Vagina (tissue), 2 donors: Measurements from ENCODE around the gene DGKI. TPM values are rescaled to one million over a fixed set of nuclear protein-coding genes. Genes with fewer than 3 reads are reported as not detected.

ENCODE experiments used
- DNase-seq, 2 donors: peaks; one replicate each; pipeline ENCODE4 v3.0.0-alpha.2; 2017; ENCODE audit errors: extremely low spot score in 2 of 2
- H3K27ac ChIP-seq: fragments of 200-600 bp; sonication (generic); one replicate; pipeline ENCODE4 v1.5.1; 2019
- H3K27me3 ChIP-seq: fragments of 200-600 bp; sonication (generic); one replicate; pipeline ENCODE4 v1.5.1; 2019
- H3K36me3 ChIP-seq, 2 donors: fragments of 200-600 bp; sonication (generic); one replicate each; pipeline ENCODE4 v1.5.1; 2017 to 2019
- H3K4me1 ChIP-seq: fragments of 200-600 bp; sonication (generic); one replicate; pipeline ENCODE4 v1.5.1; 2019
- H3K4me3 ChIP-seq, 2 donors: fragments of 200-600 bp; sonication (generic); 1 replicate in 1 of 2; 2 replicates in 1 of 2; pipeline ENCODE4 v1.5.1; 2016 to 2019
- H3K9me3 ChIP-seq: fragments of 200-600 bp; sonication (generic); one replicate; pipeline ENCODE4 v1.5.1; 2019
- CTCF ChIP-seq, 3 experiments: fragments of 450-650 bp in 2 of 3; fragments of 200-600 bp in 1 of 3; sonication (generic) in 1 of 3; IDR thresholded peaks; one replicate each; pipeline ENCODE4 v1.5.1; 2017 to 2019; ENCODE audit warnings: antibody characterized with exemption in 3 of 3, mild to moderate bottlenecking in 2 of 3, moderate library complexity in 2 of 3
- POLR2A ChIP-seq, 2 donors: fragments of 450-650 bp; IDR thresholded peaks; one replicate each; pipeline ENCODE4 v1.6.1; 2017; ENCODE audit warnings: antibody characterized with exemption in 2 of 2, mild to moderate bottlenecking in 2 of 2, moderate library complexity in 2 of 2
- POLR2AphosphoS5 ChIP-seq, 2 donors: sonication (generic); formaldehyde crosslinking; IDR thresholded peaks; one replicate each; pipeline ENCODE4 v1.9.0; 2017; ENCODE audit warnings: antibody characterized with exemption in 2 of 2, mild to moderate bottlenecking in 2 of 2, low read depth in 1 of 2; ENCODE audit not compliant: insufficient read depth in 1 of 2
- intact Hi-C: fragments of 100-400 bp; cut with DNase I; formaldehyde crosslinking; loops from one replicate; pipeline ENCODE4 v1.15.1; 2023
- total RNA-seq: library from RNA; depleted of rRNA; stranded (reverse); fragments of >200 nt; gene quantifications from one replicate; pipeline ENCODE4 v1.2.3, GENCODE V29; 2016

DGKI gene
- total RNA-seq, 1 donor from 2014 or later = 1.2 TPM

- H3K4me3 ChIP-seq = no peak overlapping the region
- no peak overlapping the region for H3K27ac ChIP-seq
- no peaks in the 10 kb centered on the region for H3K27me3 ChIP-seq
- TF ChIP-seq POLR2A (IDR thresholded peaks at IDR 0.05) (no peak), CTCF (IDR thresholded peaks at IDR 0.05) (no peak), POLR2AphosphoS5 (IDR thresholded peaks at IDR 0.05; ENCODE audit: insufficient read depth in 1 of 2, low read depth in 1 of 2) (no peak)
- no peak for DNase-seq
- intact Hi-C loops = no loop called here
- no peaks in the 10 kb centered on the region for H3K36me3 ChIP-seq
- H3K9me3 ChIP-seq = no peaks in the 10 kb centered on the region
- no peaks in the 10 kb centered on the region for H3K4me1 ChIP-seq
These were observed 68.3 kb downstream of the DGKI start for GRCh38 chr7:137778511-137778910.

- no peak for DNase-seq
- intact Hi-C loops = no loop called here
- H3K9me3 ChIP-seq = no peaks in the 10 kb centered on the region
- no peaks in the 10 kb centered on the region for H3K4me1 ChIP-seq
- H3K27me3 ChIP-seq = no peaks in the 10 kb centered on the region
- no peak overlapping the region for H3K4me3 ChIP-seq
- TF ChIP-seq POLR2A (IDR thresholded peaks at IDR 0.05) = no peak
- no peak overlapping the region for H3K27ac ChIP-seq
- H3K36me3 ChIP-seq = no peaks in the 10 kb centered on the region
These were observed 72.0 kb downstream of the DGKI start for GRCh38 chr7:137774793-137775201.

- H3K4me3 ChIP-seq = no peak overlapping the region
- intact Hi-C loops = no loop called here
- no peak for DNase-seq
- H3K27ac ChIP-seq = no peak overlapping the region
- H3K4me1 ChIP-seq = no peaks in the 10 kb centered on the region
- no peaks in the 10 kb centered on the region for H3K9me3 ChIP-seq
- no peaks in the 10 kb centered on the region for H3K27me3 ChIP-seq
- H3K36me3 ChIP-seq = no peaks in the 10 kb centered on the region
- TF ChIP-seq CTCF (IDR thresholded peaks at IDR 0.05) (no peak), POLR2A (IDR thresholded peaks at IDR 0.05) (no peak)
These were observed 74.0 kb downstream of the DGKI start for GRCh38 chr7:137772748-137773147.

GRCh38 chr7:137772316-137772715, 74.5 kb downstream of the DGKI start:
- no peak for TF ChIP-seq CTCF (IDR thresholded peaks at IDR 0.05)
- TF ChIP-seq POLR2A (IDR thresholded peaks at IDR 0.05) = no peak
- TF ChIP-seq POLR2AphosphoS5 (IDR thresholded peaks at IDR 0.05; ENCODE audit: insufficient read depth in 1 of 2, low read depth in 1 of 2) = no peak
- no peak for DNase-seq
- H3K36me3 ChIP-seq = no peaks in the 10 kb centered on the region
- no peak overlapping the region for H3K4me3 ChIP-seq
- H3K27ac ChIP-seq = no peak overlapping the region
- H3K9me3 ChIP-seq = no peaks in the 10 kb centered on the region
- intact Hi-C loops = no loop called here
- H3K4me1 ChIP-seq = no peaks in the 10 kb centered on the region
- H3K27me3 ChIP-seq = no peaks in the 10 kb centered on the region

- no peaks in the 10 kb centered on the region for H3K36me3 ChIP-seq
- no peak overlapping the region for H3K27ac ChIP-seq
- no peak for DNase-seq
- no peak overlapping the region for H3K4me3 ChIP-seq
- H3K4me1 ChIP-seq = no peaks in the 10 kb centered on the region
- no peaks in the 10 kb centered on the region for H3K9me3 ChIP-seq
- TF ChIP-seq POLR2AphosphoS5 (IDR thresholded peaks at IDR 0.05; ENCODE audit: insufficient read depth in 1 of 2, low read depth in 1 of 2) = no peak
- TF ChIP-seq POLR2A (IDR thresholded peaks at IDR 0.05) = no peak
- TF ChIP-seq CTCF (IDR thresholded peaks at IDR 0.05) = no peak
- no peaks in the 10 kb centered on the region for H3K27me3 ChIP-seq
- intact Hi-C loops = no loop called here
These were observed 75.1 kb downstream of the DGKI start for GRCh38 chr7:137771679-137772078.

- Histone ChIP-seq H3K27me3 (no peaks in the 10 kb centered on the region), H3K27ac (no peak overlapping the region), H3K4me1 (no peaks in the 10 kb centered on the region), H3K4me3 (no peak overlapping the region), H3K9me3 (no peaks in the 10 kb centered on the region), H3K36me3 (no peaks in the 10 kb centered on the region)
- no peak for DNase-seq
- intact Hi-C loops = no loop called here
- TF ChIP-seq POLR2AphosphoS5 (IDR thresholded peaks at IDR 0.05; ENCODE audit: insufficient read depth in 1 of 2, low read depth in 1 of 2) (no peak), CTCF (IDR thresholded peaks at IDR 0.05) (no peak), POLR2A (IDR thresholded peaks at IDR 0.05) (no peak)
These were observed 75.5 kb downstream of the DGKI start for GRCh38 chr7:137771273-137771672.
